OCI-LY7 (cell line): ENCODE data around the gene BFSP2. TPM values are rescaled to one million over a fixed set of nuclear protein-coding genes. Genes with fewer than 3 reads are reported as not detected.

ENCODE experiments used
- BruUV-seq: library from RNA; stranded (reverse); fragments of 400-500 nt; replicated peaks from 2 replicates; lab custom pipeline; 2021; lab: Mats Ljungman, UMichigan
- CTCF ChIA-PET: fragments of 300-600 bp; sonication (Branson Sonifier 250); formaldehyde crosslinking; loops from one replicate; lab custom pipeline; 2022; ENCODE audit warnings: antibody characterized with exemption; ENCODE audit not compliant: unreplicated experiment; lab: Charles Lee
- POLR2A ChIA-PET: fragments of 300-600 bp; sonication (Branson Sonifier 250); formaldehyde crosslinking; loops from one replicate; lab custom pipeline; 2022; ENCODE audit warnings: antibody characterized with exemption; lab: Charles Lee
- DNase-seq: peaks from one replicate; pipeline ENCODE4 v3.0.0-alpha.2; 2015; ENCODE audit warnings: low spot score
- H2AFZ ChIP-seq: fragments of 200-600 bp; sonication (generic), shearing (Covaris generic); 2 replicates; pipeline ENCODE4 v1.6.1; 2014; ENCODE audit warnings: mild to moderate bottlenecking, antibody characterized with exemption, low read length, moderate library complexity
- H3K27ac ChIP-seq: fragments of 200-600 bp; sonication (generic); 2 replicates; pipeline ENCODE4 v1.5.1; 2014; ENCODE audit warnings: mixed run types, low read depth, mild to moderate bottlenecking, moderate library complexity, low read length, inconsistent platforms; ENCODE audit not compliant: poor library complexity, severe bottlenecking
- H3K36me3 ChIP-seq: fragments of 200-600 bp; sonication (generic); 2 replicates; pipeline ENCODE4 v1.6.1; 2014; ENCODE audit warnings: mild to moderate bottlenecking, antibody characterized with exemption, low read length, moderate library complexity, mixed read lengths; ENCODE audit not compliant: insufficient read depth
- H3K4me1 ChIP-seq: fragments of 200-600 bp; sonication (generic); 2 replicates; pipeline ENCODE4 v1.5.1; 2014; ENCODE audit warnings: mild to moderate bottlenecking, low read length; ENCODE audit not compliant: insufficient read depth, poor library complexity, severe bottlenecking
- H3K4me2 ChIP-seq: fragments of 200-600 bp; sonication (generic); 2 replicates; pipeline ENCODE4 v1.6.1; 2014; ENCODE audit warnings: mild to moderate bottlenecking, low read length
- H3K4me3 ChIP-seq: fragments of 200-600 bp; sonication (generic); 2 replicates; pipeline ENCODE4 v1.5.1; 2014; ENCODE audit warnings: mild to moderate bottlenecking, low read depth, low read length; ENCODE audit not compliant: poor library complexity, severe bottlenecking
- H3K79me2 ChIP-seq: fragments of 200-600 bp; sonication (generic); 2 replicates; pipeline ENCODE4 v1.6.1; 2016; ENCODE audit warnings: low read depth, mild to moderate bottlenecking, low read length, moderate library complexity, mixed read lengths; ENCODE audit not compliant: insufficient read depth
- H3K9me2 ChIP-seq: fragments of 200-600 bp; sonication (generic); 2 replicates; pipeline ENCODE4 v1.6.1; 2016; ENCODE audit warnings: mild to moderate bottlenecking, low read length, mixed read lengths; ENCODE audit not compliant: insufficient read depth
- H3K9me3 ChIP-seq: fragments of 200-600 bp; sonication (generic); 2 replicates; pipeline ENCODE4 v1.6.1; 2014; ENCODE audit warnings: mild to moderate bottlenecking, mixed run types, low read length, mixed read lengths
- H4K20me1 ChIP-seq: fragments of 200-600 bp; sonication (generic); 2 replicates; pipeline ENCODE4 v1.6.1; 2014; ENCODE audit warnings: mild to moderate bottlenecking, antibody characterized with exemption, low read length, moderate library complexity, mixed read lengths; ENCODE audit not compliant: insufficient read depth
- CTCF ChIP-seq: fragments of 200-600 bp; sonication (generic); conservative IDR thresholded peaks from 2 replicates; pipeline ENCODE4 v1.5.1; 2014; ENCODE audit warnings: mild to moderate bottlenecking, antibody characterized with exemption, low read length, moderate library complexity, mixed read lengths
- EZH2phosphoT487 ChIP-seq: fragments of 200-600 bp; sonication (generic); IDR thresholded peaks from 2 replicates; pipeline ENCODE4 v1.6.1; 2018; ENCODE audit warnings: low read depth, borderline replicate concordance, mild to moderate bottlenecking, mixed run types, antibody characterized with exemption, low read length, moderate library complexity, mixed read lengths
- intact Hi-C: fragments of 100-400 bp; cut with micrococcal nuclease; formaldehyde crosslinking; loops from one replicate; pipeline ENCODE4 v1.10.0; 2022; ENCODE audit not compliant: unreplicated experiment
- total RNA-seq, 2 experiments: library from RNA; depleted of rRNA in 1 of 2; stranded (reverse); fragments of >200 nt in 1 of 2; shearing (Covaris generic) in 1 of 2; gene quantifications; 2 replicates each; pipeline ENCODE4 v1.2.3, GENCODE V29; 2014 to 2022

Gene BFSP2
- total RNA-seq, 2 experiments from 2014 or later, result 11.7 to 25.1 TPM

GRCh38 chr3:133474817-133475216 lies 75.0 kb downstream of the BFSP2 start:
- intact Hi-C loops, result loop anchor here (1.0 kb wide), 3 partner anchors 8 to 30 kb away; no protein-coding TSS in a partner anchor
- Histone ChIP-seq H3K79me2 (peaks cover 28% of the 10 kb centered on the region; the same call in 1 of the 2 replicates), H3K9me3 (no peaks in the 10 kb centered on the region), H3K4me3 (peak overlapping the region; percentile 53), H3K36me3 (0 out of 2 replicates have a peak, but pooled peaks cover 4% of the 10 kb centered on the region), H3K4me1 (peaks cover 98% of the 10 kb centered on the region), H3K27ac (peak overlapping the region; percentile 98), H4K20me1 (no peaks in the 10 kb centered on the region), H3K4me2 (peak overlapping the region; percentile 87), H3K9me2 (no peaks in the 10 kb centered on the region), H2AFZ (no peak overlapping the region; the same call in 1 of the 2 replicates)
- BruUV-seq, result no TSS peak
- peak; percentile 48 for DNase-seq
- ChIA-PET CTCF (interaction anchor here (0.7 to 1.7 kb wide), 3 partner anchors 16 to 29 kb away, joined by 3 to 5 read pairs (median 3); no protein-coding TSS in a partner anchor), POLR2A (interaction anchor here (1.1 to 12.3 kb wide), 8 partner anchors 8 to 98 kb away, joined by 4 to 196 read pairs (median 18); partner anchors contain the start of gene CDV3)
- TF ChIP-seq EZH2phosphoT487, result no peak
- TF ChIP-seq CTCF, result no peak

GRCh38 chr3:133475245-133476010 lies 75.6 kb downstream of the BFSP2 start:
- Histone ChIP-seq H3K4me2 (peak overlapping the region; percentile 87), H3K4me3 (peak overlapping the region; percentile 57), H3K27ac (peak overlapping the region; percentile 98), H2AFZ (no peak overlapping the region; the same call in 1 of the 2 replicates), H3K4me1 (peaks cover 98% of the 10 kb centered on the region), H3K79me2 (peaks cover 30% of the 10 kb centered on the region; the same call in 1 of the 2 replicates), H4K20me1 (no peaks in the 10 kb centered on the region), H3K36me3 (0 out of 2 replicates have a peak, but pooled peaks cover 4% of the 10 kb centered on the region), H3K9me3 (no peaks in the 10 kb centered on the region), H3K9me2 (no peaks in the 10 kb centered on the region)
- peak; percentile 95 for DNase-seq
- POLR2A ChIA-PET, result interaction anchor here (0.7 to 12.3 kb wide), 10 partner anchors 9 to 243 kb away, joined by 4 to 196 read pairs (median 7); partner anchors contain the start of gene CDV3
- TF ChIP-seq CTCF (no peak), EZH2phosphoT487 (no peak)
- CTCF ChIA-PET, result interaction anchor here (0.7 to 1.7 kb wide), 4 partner anchors 8 to 30 kb away, joined by 3 to 9 read pairs (median 4); no protein-coding TSS in a partner anchor
- intact Hi-C loops, result loop anchor here (1.0 kb wide), 3 partner anchors 8 to 30 kb away; no protein-coding TSS in a partner anchor
- BruUV-seq, result no TSS peak
